Fibroblast of skin of left biceps (primary cell): ENCODE data around the gene PSKH1.
A peak's percentile ranks its signal among the peaks of the same experiment; 100 is the strongest.
"Not testable (repeated sequence)": the region's sequence is repeated elsewhere in the genome, so short reads cannot be mapped to it uniquely, and the experiment has no call there.

Experiments used
- DNase-seq, 2 experiments: peaks; one replicate each; pipeline ENCODE4 v3.0.0-alpha.2; 2013; ENCODE audit warnings: low read depth in 2 of 2

PSKH1 gene

DNA sequence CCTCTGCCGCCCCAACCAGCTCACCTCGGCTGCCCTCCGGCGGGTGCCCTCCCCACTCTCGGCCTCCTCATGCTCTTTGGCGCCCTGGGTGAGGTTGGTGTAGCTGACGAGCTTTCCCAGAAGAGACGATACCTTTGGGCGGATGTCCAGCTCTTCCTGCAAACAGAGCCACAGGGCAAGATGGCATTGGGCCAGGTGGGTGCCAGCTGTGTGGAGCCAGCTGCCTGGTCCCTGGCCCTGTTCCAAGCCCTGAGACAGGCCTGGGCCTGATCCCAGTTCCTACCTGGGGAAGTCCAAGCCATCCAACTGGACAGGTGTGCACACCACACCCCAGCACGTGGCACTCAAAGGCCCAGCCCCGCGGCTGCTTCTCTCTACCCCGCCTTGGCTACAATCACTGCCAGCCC lies 68.5 kb downstream of the PSKH1 start:
- DNase-seq, result no peak

DNA sequence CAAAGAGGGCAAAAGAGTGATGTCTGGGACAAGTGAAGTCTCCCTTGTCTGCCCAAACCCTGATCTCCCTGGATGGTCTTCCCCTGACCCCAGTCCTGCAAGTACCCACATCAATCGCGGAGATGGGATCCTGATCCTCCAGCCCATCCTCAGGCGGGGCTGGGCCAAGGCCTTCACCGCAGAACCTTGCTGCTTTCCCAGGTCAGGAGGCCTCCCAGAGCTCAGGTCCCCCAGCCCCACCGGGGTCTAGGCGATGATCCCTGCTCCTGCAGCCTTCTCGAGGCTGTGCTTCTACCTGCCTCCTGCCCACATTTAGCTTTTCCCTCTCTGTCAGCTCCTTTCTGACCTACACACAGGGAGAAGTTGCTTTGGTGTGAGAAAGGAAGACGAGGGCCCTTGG lies 69.1 kb downstream of the PSKH1 start:
- DNase-seq, result no peak

DNA sequence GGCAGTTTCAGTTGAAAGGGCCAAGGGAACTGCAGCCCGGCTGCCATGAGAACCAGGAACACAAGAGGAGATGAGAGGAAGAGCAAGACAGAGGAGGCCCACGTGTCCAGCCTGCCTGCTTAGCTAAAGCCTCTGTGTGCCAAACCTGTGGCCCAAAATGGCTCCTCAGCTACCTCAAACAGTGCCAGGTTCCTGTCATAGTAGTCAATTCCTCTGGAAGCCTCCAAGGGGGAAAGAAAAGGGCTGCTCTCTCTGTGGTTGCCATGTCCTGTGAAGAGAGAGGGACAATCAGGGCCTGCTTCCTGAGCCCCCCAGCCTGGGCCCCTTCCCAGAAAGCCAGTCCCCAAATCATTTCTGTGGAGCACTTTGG lies 70.2 kb downstream of the PSKH1 start:
- DNase-seq, result no peak

DNA sequence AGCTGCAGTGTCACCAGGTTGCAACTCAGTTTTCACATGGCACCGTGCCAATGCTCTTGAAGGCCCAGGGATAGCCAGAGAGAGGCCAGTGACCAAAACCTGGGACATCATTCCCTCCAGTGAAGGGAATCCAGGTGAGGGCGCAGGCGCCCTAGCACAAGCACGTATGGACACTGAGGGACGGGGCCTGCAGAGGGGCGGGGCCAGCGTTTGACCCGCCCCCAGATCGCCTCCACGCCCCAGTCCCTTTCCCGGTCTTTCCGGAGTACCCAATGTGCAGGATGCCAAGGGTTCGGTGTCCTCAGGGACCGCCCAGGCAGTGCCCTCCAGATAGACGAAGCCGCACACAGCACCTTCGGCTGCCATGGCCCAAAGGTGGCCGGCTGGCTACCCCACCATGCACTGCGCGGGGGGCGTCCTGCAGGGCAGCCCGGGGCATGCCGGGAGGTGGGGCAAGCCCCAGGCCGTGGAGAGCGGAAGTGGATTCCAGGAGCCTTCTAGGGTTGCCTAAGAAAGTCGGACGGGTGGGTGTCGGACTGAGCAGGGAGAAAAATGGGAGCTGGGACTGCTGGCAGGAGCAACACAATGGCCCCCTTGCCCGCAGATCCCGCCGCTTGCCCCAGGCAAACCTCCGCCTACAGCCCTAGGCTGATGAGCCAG lies 70.7 kb downstream of the PSKH1 start:
- DNase-seq, result no peak

DNA sequence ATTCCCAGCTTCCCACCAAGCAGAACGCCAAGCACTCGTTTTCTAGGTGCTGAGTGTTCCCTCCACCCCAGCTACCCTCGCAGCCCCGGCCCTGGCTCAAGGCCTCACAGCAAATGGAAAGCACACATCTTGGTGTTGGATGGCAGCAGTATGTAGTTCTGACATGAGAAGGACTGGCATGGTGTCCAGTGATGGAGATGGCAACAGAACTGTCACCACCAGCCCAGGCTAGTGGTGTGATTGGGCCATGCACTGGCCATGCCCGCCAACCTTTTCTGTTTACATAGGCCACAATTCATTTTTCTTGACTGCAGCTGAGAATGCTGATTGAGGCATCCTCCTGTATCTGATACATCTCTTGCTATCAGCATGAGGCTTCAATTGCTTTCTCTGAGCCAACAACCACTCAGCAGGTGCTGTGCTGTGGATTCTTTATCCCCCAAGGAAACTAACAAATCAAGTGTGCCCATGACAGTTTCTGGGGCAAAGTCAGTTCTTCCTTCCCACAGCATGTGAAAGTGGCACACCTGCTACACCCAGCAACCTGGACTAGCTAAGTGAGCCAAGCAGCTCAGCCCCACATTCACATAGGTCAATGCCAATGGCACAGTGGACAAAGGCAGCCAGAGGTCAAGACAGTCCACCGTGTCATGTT lies 71.5 kb downstream of the PSKH1 start:
- no peak for DNase-seq

DNA sequence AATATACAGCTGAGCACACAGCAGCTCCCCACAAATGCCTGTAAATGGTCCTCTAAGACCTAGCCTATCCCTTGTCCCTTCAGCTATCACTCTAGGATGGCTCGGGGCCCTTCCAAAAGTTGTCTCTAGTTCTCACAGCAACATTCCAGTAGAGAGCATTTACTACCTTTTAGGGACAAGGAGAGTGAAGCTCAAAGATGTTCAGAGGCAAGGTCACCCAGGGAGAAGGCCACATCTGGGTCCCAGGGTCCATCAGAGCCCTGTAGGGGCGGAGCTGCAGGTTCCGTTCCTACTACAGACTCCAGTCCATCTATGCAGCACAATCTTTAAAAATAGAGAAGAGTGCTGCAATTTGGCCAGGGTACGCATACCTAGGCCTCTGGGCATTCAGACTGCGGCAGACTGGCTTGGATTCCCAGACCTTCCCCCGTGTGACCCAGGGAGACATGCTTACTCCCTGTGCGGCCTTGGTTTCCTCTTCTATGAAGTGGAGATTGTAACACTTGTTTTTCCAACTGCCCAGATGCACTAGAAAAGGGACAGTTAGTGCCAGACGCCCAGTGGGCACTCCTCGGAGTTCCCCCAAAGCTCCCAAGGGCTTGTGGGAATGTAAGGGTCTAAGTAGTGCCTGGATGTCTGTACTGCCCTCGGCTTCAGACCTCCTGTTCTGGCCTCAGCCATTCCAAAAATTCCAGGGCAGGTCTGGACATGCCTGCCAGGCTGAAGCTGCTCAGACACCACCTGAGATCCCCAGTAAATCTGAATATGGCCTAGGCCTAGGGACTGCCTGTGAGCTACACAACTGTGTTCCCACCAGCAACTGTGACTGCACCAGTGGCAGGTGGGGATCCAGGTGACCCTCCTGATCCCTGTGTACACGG lies 72.9 kb downstream of the PSKH1 start:
- no peak for DNase-seq

DNA sequence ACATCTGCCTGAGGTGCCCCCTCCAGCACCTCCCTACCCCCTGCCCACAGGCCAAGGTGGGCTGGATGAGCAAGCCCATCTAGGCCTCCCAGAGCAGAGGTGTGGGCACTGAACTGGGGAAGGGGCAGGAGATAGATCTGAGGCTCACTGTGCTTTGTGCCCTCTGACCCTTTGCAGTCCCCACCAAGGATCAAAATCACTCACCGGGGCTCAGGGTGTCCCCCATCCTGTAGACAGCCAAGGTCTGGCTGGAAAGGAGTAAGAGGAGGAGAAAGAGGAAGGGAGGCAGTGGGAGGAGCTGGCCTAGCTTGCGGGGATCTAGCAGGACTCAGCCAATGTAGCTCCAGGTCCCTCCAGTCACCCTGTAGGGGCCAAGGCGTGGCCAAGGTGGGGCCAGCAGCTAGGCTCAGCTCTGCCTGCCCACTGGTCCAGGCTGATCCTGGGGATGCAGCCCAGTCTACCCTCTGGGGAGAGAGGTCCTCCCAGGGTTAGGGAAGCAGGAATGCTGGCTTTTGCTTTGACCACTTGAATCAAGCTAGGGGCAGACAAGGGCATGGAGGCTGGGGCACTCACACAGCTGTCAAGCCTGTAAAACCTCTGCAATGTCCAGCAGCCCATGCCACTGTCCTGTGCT lies 73.6 kb downstream of the PSKH1 start:
- no peak for DNase-seq

DNA sequence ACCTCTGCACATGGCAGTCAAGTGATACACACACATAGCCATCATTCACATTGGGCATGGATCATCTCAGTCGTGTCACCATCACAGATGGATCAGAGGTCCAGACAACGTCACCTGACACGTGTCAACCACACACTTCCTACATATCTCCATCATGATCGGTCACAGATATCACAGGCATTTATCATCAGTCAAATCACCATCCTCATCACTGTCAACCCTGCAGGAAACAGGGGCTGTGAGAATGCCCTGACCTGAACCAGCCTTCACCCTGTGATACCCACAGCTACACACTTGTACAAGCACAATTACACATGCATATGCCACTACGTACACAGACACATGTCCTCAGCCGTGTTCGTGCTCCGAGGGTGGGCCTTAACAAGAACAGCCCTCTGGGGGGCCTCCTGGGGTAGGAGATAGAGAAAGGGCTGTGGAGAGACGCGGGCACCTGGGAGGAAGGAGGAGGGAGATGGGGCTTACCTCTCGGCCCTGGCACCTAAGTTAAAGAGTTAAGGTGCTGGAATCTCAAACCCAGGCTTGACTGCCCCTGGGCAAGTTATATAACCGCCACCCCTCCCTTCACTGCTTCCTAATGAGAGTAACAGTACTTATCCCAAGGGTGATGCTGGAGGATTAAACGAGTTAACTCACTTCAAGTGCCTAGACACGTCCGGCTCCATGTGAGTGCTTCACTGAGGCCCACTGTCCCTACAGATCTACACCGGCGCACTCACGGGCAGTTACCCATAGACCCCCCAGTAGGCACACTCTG lies 74.3 kb downstream of the PSKH1 start:
- DNase-seq, result no peak

DNA sequence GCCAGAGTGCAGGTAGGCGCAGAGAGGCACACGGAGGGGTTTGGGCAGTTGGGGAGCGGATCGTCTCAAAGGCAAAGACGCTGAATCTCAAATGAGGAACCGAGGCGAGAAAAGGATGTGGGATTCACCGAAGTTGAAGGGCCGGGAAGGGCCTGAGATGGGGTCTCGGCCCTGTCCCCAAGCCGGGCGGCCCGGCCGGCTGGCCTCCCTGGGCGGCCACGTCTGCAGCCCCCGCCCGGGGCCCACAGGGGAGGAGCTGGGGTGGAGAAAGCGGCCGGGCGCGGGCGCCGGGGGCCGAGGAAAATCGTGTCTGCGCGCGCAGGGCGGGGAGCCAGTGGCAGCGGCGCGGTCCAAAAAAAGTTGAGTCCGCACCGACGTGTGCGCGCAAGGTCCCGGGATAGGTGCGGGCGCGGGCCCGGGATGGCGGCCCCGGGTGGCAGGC lies 74.9 kb downstream of the PSKH1 start:
- DNase-seq, result no peak

DNA sequence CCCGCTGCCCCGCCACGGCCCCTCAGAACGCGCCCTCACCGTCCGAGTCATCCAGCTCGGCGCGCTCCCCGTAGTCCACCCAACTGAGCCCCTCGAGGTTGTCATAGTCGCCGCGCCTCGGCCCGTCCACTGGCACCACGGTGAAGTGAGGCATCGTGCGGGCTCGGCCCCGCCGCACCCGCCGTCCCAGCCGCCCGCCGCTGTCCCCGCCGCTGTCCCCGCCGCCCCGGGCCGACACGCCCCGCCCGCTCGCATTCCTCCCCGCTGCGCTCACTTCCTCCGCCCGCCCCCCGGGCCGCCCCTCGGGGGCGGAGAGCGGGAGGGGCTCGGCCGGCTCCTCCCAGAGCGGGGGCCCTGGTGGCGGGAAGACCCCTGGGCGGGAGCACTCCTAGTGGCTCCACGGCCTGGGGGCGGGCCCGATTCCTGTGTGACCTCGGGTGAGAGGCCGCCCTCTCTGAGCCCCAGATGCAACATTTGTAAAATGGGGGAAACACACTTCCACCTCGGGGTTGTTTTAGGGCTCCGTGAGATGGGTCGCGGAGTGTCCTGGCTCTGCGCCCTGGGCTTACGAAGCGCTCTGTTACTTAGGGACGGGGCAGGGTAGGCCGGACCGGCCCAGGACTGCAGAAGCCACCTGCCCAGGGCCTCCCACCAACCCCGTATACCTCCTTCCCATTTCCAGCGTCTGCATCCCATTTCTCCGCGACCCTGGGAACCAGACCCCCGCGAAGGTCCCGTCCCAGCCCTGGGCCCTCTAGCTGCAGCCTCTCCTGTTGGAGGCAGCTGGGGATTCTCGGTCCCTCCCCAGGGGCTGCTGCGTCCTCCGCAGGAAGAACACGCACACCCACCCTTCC lies 75.6 kb downstream of the PSKH1 start, which contains the start of gene SLC12A4:
Gene SLC12A4, minus strand, starts transcription at position 238 of the 854 bp plus-strand sequence. Its CDS starts 84 bp downstream, at position 154.
- peak; percentile 57 to 67 for DNase-seq

DNA sequence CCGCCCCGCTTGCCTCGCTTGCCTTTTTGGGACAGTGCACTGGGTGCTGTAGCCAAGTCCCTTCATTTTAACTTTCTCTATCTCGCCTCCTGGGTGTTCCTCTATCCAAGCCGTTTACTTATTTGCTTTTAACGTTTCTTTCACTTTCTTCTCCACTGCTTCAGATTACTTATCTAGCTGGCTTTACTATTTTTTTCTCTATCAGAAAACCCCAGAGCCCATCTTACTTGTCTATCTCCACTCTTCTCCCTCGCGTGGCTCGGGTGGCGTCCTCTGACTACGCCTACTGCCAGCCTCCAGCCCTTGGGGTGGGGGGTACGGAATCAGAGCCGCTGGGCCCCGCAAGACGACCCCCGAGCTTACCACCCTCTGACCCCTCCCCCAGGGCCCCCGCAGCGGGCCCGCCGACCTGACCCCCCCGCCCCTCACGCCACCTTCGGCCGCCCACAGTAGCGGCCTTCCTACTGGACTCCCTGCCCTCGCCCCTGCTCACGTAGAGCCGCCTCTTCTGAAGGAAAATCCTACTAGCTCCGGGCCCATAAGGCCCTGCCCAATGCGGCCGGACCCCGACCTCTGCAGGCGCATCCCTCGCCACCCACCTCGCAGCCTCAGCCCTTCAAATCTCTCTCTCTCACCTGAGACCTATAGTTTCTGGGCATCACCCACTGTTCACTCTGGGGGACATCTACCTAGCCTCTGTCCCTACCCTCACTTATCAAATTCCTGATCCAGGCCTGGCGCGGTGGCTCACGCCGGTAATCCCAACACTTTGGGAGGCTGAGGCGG lies 76.4 kb downstream of the PSKH1 start:
- no peak for DNase-seq

DNA sequence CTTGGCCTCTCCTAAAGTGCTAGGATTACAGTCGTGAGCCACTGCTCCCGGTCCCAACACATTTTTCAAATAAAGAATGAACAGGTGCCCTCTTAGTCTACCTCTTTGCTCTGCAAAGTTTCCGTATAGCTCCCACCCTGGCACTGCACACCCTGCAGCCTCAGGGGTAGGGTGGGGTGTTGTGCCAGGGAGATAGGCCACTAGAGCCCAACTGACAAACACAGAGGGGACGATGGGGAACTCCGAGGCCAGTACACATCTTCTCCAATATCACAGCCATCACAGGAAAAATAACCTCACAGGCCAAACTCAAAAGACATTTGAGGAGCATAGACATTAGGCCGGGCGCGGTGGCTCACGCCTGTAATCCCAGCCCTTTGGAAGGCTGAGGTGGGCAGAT lies 78.1 kb downstream of the PSKH1 start:
- no peak for DNase-seq

DNA sequence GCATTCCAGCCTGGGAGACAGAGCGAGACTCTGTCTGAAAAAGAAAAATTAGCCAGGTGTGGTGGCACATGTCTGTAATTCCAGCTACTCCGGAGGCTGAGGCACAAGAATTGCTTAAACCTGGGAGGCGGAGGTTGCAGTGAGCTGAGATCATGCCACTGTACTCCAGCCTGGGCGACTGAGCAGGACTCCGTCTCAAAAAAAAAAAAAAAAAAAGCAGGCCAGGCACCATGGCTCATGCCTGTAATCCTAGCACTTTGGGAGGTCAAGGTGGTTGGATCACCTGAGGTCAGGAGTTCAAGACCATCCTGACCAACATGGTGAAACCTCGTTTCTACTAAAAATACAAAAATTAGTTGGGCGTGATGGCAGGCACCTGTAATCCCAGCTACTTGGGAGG lies 79.2 kb downstream of the PSKH1 start:
- not testable (repeated sequence) for DNase-seq

DNA sequence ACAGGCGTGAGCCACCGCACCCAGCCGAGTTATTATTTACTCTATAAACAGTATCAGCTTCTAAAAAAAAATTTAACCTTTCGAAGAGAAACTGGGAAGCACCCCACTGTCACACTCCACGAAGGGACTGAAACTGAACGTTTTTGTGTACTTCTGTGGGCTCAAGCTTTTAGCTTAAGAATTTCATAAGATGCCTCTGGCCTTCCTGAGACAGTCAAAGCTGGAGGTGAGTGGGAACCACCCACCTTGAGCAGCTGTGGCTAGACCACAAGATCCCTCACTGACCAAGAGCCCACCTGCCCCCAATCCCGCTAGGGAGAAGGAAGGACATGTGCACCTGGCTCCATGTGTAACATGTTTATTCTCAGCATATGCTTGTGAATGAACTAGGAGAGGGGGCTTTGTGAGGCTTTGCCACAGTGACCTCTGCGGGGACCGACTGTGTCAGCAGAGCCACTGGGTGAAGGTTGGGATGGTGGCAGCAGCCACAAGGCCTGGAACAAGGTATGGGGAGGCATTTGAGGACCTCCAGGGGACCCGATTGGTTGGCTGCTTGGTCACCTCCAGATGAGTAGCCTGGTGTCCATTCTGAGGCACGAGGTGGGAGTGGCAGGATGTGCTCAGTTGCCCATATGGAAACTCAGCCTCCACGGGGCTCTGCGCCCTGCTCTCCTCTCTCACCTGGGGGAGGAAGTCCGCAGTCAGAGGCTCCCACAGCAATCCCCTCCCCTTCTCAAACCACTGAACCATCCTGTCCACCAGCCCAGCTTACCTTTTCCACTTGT lies 82.5 kb downstream of the PSKH1 start:
- no peak for DNase-seq

DNA sequence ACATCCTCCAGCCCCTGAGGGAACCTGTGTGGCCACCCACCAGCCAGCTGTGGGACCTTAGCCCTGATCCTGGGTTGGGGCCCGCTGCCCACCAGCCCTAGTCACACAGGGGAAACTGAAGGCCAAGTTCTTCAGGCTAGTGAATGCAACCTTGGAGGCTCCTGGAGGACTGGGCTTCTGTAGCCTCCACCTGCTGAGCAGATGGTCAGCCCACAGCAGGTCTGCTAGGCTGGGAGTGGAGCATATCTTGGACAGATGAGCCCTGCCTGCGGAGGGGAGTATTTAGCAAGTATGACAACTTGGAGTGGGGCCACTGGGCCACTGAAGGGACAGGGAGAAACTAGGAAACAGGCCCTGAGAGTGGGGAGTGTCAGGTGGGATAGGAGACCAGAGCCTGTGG lies 83.2 kb downstream of the PSKH1 start:
- DNase-seq, result no peak

DNA sequence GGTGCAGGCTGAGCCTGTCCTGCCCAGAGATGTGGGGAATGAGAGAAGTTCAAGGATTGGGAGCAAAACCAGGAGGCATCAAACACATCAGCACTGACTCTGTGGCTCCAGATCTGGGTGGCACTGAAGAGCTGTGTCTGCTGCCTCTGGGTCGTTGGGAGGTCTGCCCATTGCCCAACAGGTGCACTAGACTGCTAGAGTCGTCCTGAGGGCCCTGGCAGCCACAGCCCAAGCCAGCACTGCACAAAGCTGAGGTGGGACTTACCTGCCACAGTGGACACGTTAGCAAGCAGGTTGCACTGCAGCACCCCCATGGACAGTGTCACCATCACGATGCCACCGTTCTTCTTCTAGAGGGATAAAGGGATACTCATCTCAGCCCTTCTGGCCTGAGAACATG lies 84.0 kb downstream of the PSKH1 start:
- DNase-seq, result no peak

DNA sequence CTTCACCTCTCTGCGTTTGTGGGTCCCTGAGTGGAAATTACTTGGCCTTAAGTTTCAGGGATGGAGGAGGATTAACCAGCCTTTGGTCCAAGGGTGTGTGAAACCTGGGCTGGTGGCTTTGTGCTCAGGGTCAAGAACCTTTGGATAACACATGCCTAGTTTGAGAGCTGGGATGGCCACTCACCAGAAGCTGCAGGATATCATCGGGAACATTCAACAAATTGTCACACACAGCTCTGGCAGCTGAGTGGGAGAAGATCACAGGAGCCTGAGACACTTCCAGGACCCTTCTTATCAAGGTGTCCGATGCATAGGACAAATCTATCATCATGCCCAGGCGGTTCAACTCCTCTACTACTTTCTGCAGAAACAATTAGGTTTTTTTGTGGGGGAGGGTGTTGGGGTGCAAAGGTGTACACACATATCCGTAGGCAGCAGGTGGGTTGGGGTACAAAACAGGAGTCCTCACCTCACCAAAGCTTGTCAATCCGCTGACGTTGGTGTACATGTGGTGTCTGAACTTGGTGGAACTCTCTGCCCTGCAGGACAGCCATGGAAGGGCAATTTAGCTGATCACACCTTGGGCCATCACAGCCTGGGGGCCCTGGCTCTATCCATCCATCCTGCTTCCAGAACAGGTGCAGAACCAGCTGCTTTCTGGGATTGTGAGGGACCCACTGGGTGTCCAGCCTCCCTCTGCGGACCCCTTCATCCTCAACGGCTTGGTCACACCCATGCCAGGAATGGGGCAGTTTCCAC lies 84.6 kb downstream of the PSKH1 start:
- no peak for DNase-seq
